ENCODE measurements around the gene VWF.

- TF ChIP-seq POLR2A (IDR thresholded peaks at IDR 0.05) (no peak), CTCF (IDR thresholded peaks at IDR 0.05) (no peak), EP300 (IDR thresholded peaks at IDR 0.05) (no peak)
These were observed 225.6 kb downstream of the VWF start for GRCh38 chr12:5898874-5899273.
